HG03196 (cell line): ENCODE data around the gene HSF2BP.
"Not testable (repeated sequence)": the region's sequence is repeated elsewhere in the genome, so short reads cannot be mapped to it uniquely, and the experiment has no call there.

Experiments
- ATAC-seq: cut with Tn5 transposase; IDR thresholded peaks from one replicate; pipeline ENCODE4 v1.9.1; 2021; ENCODE audit not compliant: unreplicated experiment

The HSF2BP gene

GRCh38 chr21:43600642-43601402 is 58.5 kb downstream of the HSF2BP start:
- ATAC-seq, result no peak

GRCh38 chr21:43599728-43600127 is 59.6 kb downstream of the HSF2BP start:
- no peak for ATAC-seq

- no peak for ATAC-seq
Measured at GRCh38 chr21:43598416-43599120, 60.7 kb downstream of the HSF2BP start.

DNA sequence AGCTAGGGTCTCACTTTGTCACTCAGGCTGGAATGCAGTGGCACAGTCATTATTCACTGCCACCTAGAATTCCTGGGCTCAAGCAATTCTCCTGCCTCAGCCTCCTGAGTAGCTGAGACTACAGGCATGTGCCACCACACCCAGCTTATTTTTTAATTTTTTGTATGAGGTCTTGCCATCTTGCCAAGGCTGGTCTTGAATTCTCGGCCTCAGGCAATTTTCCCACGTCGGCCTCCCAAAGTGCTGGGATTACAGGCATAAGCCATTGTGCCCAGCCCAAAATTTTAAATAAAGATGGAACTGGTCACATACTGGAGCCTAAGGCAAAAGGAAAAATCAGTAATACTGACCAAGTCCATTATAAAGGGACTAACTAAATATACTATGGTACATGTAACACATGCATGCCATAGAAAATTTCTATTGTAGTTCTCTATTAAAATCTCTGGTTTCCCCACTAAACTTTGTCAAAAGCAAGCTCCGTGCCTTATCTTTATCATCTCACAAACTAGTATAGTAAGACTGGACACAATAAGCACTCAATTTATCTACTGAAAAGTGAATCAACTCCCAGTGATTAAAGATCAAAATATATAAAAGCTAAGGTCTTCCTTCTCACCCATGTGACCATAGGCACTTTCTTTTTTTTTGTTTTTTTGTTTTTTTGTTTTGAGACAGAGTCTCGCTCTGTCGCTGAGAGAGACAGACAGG is 61.6 kb downstream of the HSF2BP start:
- ATAC-seq, result no peak

DNA sequence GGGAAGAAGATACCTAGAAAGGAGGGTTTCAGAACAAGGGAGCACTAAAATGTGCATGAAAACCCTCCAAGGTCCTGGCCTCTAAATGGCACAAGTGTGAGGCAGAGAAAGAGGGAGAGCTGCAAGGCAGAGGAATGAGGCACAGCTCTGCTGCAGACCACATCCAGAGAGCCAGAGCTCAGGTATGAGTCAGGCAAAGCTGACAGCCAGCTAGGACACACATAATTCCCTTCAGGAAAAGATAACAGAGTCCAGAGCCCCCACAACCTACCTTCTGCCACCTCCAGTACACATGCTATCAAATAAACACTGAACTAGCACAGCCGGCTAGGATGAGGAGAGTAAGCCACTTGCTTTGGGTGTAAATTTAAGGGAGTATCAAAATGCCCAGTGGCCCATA is 62.2 kb downstream of the HSF2BP start:
- no peak for ATAC-seq

GRCh38 chr21:43596616-43597015 is 62.7 kb downstream of the HSF2BP start:
- no peak for ATAC-seq

DNA sequence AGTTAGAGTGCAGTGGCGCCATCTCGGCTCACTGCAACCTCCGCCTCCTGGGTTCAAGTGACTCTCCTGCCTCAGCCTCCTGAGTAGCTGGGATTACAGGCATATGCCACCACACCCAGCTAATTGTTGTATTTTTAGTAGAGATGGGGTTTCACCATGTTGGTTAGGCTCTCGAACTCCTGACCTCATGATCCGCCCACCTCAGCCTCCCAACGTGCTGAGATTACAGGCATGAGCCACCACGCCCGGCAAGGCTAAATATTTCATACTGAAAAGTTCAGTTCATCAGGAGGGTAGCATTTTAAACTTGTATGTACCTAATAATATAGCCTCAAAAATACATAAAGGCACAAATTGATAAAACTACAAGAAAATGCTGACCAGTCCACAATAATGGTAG is 63.5 kb downstream of the HSF2BP start:
- ATAC-seq, result not testable (repeated sequence)

DNA sequence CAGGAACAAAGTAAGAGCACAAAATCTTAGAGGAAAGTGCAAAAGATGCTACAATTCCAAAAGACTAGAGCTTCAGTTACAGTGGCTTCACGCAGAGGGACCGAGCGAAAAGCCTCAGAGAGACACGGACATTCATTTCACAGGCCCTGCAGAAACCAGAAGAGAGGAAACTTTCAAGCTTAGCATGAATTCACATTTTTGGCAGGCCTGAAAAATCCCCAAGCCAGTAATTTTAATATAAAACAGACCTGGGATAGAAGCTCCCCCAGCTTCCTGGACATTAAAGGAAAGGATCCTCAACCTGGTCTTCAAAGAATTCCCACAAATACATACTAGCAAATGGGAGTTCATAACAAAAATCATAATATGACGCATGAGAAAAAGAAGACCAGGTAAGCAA is 66.2 kb downstream of the HSF2BP start:
- no peak for ATAC-seq

- ATAC-seq, result no peak
Measured at GRCh38 chr21:43591571-43591970, 67.7 kb downstream of the HSF2BP start.

DNA sequence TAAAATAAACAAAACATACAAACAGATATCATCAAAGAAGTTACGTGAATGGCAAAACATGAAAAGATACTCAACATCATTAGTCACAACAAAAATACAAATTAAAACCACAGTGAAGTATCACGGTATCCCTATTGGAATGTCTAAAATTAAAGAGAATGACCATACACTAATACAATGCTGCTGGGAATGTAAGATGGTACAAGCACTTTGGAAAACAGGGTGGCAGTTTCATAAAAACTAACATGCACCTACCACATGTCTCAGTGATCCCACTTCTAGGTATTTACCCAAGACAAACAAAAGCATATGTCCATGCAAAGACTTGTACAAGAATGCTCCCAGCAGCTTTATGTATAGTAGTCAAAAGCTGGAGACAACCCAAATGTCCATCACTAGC is 69.1 kb downstream of the HSF2BP start:
- ATAC-seq, result no peak

- no peak for ATAC-seq
Measured at GRCh38 chr21:43588957-43589356, 70.3 kb downstream of the HSF2BP start.

DNA sequence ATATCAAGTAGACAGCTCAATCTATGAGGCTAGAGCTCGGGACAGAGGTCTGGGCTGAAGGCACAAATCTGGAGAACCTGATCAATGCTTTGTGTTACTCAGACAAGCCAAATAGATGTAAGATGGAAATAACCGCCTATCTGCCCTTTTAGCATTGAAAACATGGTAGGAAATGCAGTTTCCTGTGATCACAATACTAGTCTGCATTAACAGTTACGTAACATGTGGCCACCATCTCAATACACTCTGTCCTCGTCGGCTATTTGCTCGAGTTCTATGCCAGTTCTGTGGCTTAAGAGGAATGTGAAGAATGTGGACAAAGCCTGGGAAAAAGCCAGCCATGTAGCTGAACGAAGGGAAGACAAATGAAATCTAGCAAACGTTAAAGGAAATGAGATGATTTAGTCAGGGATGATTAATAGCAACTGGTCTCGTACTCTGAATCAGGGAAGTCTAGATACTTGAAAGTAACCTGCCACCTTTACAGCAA is 73.3 kb downstream of the HSF2BP start:
- ATAC-seq, result no peak

GRCh38 chr21:43585514-43585913 is 73.8 kb downstream of the HSF2BP start:
- no peak for ATAC-seq

GRCh38 chr21:43581453-43581852 is 77.8 kb downstream of the HSF2BP start:
- ATAC-seq, result no peak

DNA sequence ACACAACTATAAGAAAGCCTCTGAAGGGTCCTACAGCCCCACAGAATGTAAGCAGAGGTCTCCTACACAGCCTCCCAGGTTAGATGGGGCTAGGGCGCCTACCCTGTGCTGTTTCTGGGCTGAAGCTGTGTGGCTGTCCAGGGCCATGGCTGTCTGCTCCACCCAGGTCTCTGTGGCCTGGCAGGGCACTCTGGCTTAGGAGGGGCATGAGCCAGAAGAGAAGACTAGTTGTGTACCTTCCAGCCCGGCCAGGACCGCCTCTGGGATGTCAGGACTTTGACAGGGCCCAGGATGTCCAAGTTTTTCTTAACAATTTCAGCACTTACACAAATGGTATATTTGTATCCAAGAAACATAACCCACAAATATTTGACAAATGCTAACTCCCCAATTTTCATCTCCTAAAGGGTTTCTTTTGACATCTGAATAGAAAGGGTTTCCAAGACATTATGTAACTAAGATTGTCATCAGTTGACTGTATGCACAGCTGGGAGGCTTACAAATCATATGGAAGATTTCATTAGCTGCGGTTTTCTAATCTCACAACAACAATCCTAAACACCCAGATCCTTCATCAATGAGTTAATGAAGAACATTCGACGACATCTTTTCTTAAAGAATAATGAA is 80.5 kb downstream of the HSF2BP start:
- ATAC-seq, result no peak

DNA sequence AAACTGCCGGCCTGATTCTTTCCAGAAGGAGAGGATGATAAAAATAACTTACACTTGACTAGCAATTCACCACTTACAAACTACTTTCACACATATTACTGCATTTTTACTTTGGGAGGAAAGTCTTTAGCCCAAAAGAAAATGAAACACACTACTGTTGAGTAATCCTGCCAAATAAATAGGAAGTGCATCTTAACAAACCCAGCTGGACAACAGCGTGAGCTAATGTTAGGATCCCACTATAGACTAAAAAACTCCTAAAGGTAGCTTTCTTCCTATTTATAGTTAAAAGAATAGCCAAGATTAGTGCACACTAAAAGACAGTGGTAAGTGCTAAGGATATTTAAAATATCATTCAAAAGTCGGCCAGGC is 83.8 kb downstream of the HSF2BP start:
- no peak for ATAC-seq

- ATAC-seq, result no peak
Measured at GRCh38 chr21:43574741-43575472, 84.4 kb downstream of the HSF2BP start.

GRCh38 chr21:43573921-43574320 is 85.4 kb downstream of the HSF2BP start:
- no peak for ATAC-seq

- ATAC-seq, result no peak
Measured at GRCh38 chr21:43572446-43572845, 86.8 kb downstream of the HSF2BP start.

- no peak for ATAC-seq
Measured at GRCh38 chr21:43571976-43572375, 87.3 kb downstream of the HSF2BP start.

DNA sequence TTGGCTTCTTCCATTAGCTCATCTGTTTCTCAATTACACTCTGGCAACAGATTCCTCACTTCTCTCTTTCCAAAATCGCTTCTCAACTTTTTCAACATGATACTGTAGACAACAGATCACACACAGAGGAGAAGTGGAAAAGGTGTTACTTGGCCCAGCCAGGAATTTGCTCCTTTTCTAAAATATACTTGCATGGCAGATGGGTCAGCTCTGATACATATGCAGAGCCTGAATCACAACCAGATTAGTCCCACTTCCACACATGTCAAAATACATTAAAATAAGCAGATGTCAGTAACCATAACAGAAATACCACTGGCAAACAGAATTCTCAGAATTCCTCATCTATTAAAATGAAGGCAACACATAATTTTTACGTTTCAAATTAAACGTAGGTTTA is 89.1 kb downstream of the HSF2BP start:
- not testable (repeated sequence) for ATAC-seq
